ENCODE data around the gene DAPK1.

DNA sequence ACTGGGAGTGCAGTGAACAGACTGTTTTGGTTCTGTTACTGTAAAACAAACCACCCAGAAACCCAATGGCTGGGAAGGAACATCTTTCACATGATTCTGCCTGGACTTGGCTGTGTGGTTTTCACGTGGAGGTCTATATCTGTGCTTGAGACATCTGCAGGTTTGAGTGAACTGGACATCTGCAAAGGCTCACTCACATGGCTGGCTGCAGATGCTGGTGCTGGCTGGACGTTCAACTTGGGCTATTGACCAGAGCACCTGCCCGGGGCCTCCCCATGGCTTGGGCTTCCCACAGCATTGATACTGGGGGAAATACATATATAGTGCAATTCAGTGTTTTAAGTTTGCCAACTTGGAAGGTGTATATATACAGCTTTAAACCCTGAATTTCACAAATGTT lies 235.1 kb downstream of the DAPK1 start:
- TF ChIP-seq, protein P1, sequence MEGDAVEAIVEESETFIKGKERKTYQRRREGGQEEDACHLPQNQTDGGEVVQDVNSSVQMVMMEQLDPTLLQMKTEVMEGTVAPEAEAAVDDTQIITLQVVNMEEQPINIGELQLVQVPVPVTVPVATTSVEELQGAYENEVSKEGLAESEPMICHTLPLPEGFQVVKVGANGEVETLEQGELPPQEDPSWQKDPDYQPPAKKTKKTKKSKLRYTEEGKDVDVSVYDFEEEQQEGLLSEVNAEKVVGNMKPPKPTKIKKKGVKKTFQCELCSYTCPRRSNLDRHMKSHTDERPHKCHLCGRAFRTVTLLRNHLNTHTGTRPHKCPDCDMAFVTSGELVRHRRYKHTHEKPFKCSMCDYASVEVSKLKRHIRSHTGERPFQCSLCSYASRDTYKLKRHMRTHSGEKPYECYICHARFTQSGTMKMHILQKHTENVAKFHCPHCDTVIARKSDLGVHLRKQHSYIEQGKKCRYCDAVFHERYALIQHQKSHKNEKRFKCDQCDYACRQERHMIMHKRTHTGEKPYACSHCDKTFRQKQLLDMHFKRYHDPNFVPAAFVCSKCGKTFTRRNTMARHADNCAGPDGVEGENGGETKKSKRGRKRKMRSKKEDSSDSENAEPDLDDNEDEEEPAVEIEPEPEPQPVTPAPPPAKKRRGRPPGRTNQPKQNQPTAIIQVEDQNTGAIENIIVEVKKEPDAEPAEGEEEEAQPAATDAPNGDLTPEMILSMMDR (IDR thresholded peaks at IDR 0.05) = no peak
- TF ChIP-seq EZH2phosphoT487 (IDR thresholded peaks at IDR 0.05) (no peak), EZH2 (IDR thresholded peaks at IDR 0.05) (no peak)

Data from neural progenitor cell (in vitro differentiated cells).